ENCODE data around the gene CSTA. TPM values are rescaled to one million over a fixed set of nuclear protein-coding genes. Genes with fewer than 3 reads are reported as not detected.
A peak's percentile ranks its signal among the peaks of the same experiment; 100 is the strongest.
"Not testable (repeated sequence)": the region's sequence is repeated elsewhere in the genome, so short reads cannot be mapped to it uniquely, and the experiment has no call there.

CSTA gene
- total RNA-seq, 3 donors from 2014 or later = not detected

- Mint-ChIP-seq H3K36me3 (ENCODE audit: insufficient read depth) (no peaks in the 10 kb centered on the region), H3K4me1 (ENCODE audit: low read depth) (no peaks in the 10 kb centered on the region), H3K27me3 (ENCODE audit: low read depth) (no peaks in the 10 kb centered on the region), H3K9me3 (no peaks in the 10 kb centered on the region), H3K4me3 (no peak overlapping the region)
- DNase-seq (no peak), ATAC-seq (no peak)
Observed at GRCh38 chr3:122350814-122351418, 25.9 kb downstream of the CSTA start.

- no peaks in the 10 kb centered on the region for H3K9me3 Mint-ChIP-seq
- H3K4me1 Mint-ChIP-seq (ENCODE audit: low read depth) = no peaks in the 10 kb centered on the region
- DNase-seq (no peak), ATAC-seq (no peak)
- H3K4me3 Mint-ChIP-seq = no peak overlapping the region
- no peaks in the 10 kb centered on the region for H3K36me3 Mint-ChIP-seq (ENCODE audit: insufficient read depth)
- H3K27me3 Mint-ChIP-seq (ENCODE audit: low read depth) = no peaks in the 10 kb centered on the region
Observed at GRCh38 chr3:122351612-122352011, 26.6 kb downstream of the CSTA start.

GRCh38 chr3:122353215-122353614, 28.2 kb downstream of the CSTA start:
- Mint-ChIP-seq H3K36me3 (ENCODE audit: insufficient read depth) (no peaks in the 10 kb centered on the region), H3K4me3 (no peak overlapping the region), H3K9me3 (no peaks in the 10 kb centered on the region), H3K27me3 (ENCODE audit: low read depth) (no peaks in the 10 kb centered on the region), H3K4me1 (ENCODE audit: low read depth) (no peaks in the 10 kb centered on the region)
- DNase-seq = no peak
- ATAC-seq = no peak

GRCh38 chr3:122353893-122354401, 28.9 kb downstream of the CSTA start:
- no peak for DNase-seq
- peaks cover 6% of the 10 kb centered on the region for H3K36me3 Mint-ChIP-seq (ENCODE audit: insufficient read depth)
- no peaks in the 10 kb centered on the region for H3K27me3 Mint-ChIP-seq (ENCODE audit: low read depth)
- H3K4me1 Mint-ChIP-seq (ENCODE audit: low read depth) = no peaks in the 10 kb centered on the region
- no peaks in the 10 kb centered on the region for H3K9me3 Mint-ChIP-seq
- H3K4me3 Mint-ChIP-seq = no peak overlapping the region
- ATAC-seq = no peak

- DNase-seq (no peak), ATAC-seq (no peak)
- Mint-ChIP-seq H3K4me1 (ENCODE audit: low read depth) (no peaks in the 10 kb centered on the region), H3K4me3 (no peak overlapping the region), H3K27me3 (ENCODE audit: low read depth) (no peaks in the 10 kb centered on the region), H3K9me3 (no peaks in the 10 kb centered on the region), H3K36me3 (ENCODE audit: insufficient read depth) (peaks cover 10% of the 10 kb centered on the region)
Observed at GRCh38 chr3:122355612-122356011, 30.6 kb downstream of the CSTA start.

GRCh38 chr3:122356402-122356801, 31.4 kb downstream of the CSTA start:
- no peaks in the 10 kb centered on the region for H3K27me3 Mint-ChIP-seq (ENCODE audit: low read depth)
- no peak overlapping the region for H3K4me3 Mint-ChIP-seq
- ATAC-seq = no peak
- H3K36me3 Mint-ChIP-seq (ENCODE audit: insufficient read depth) = peaks cover 12% of the 10 kb centered on the region
- no peaks in the 10 kb centered on the region for H3K9me3 Mint-ChIP-seq
- DNase-seq = no peak
- H3K4me1 Mint-ChIP-seq (ENCODE audit: low read depth) = no peaks in the 10 kb centered on the region

- Mint-ChIP-seq H3K9me3 (no peaks in the 10 kb centered on the region), H3K4me1 (ENCODE audit: low read depth) (no peaks in the 10 kb centered on the region), H3K4me3 (no peak overlapping the region), H3K36me3 (ENCODE audit: insufficient read depth) (peaks cover 13% of the 10 kb centered on the region), H3K27me3 (ENCODE audit: low read depth) (no peaks in the 10 kb centered on the region)
- ATAC-seq = no peak
- no peak for DNase-seq
Observed at GRCh38 chr3:122357828-122358702, 33.0 kb downstream of the CSTA start.

GRCh38 chr3:122358703-122359032, 33.6 kb downstream of the CSTA start:
- ATAC-seq (no peak), DNase-seq (no peak)
- no peaks in the 10 kb centered on the region for H3K27me3 Mint-ChIP-seq (ENCODE audit: low read depth)
- H3K4me3 Mint-ChIP-seq = no peak overlapping the region
- H3K36me3 Mint-ChIP-seq (ENCODE audit: insufficient read depth) = peaks cover 17% of the 10 kb centered on the region
- H3K4me1 Mint-ChIP-seq (ENCODE audit: low read depth) = no peaks in the 10 kb centered on the region
- no peaks in the 10 kb centered on the region for H3K9me3 Mint-ChIP-seq

- Mint-ChIP-seq H3K27me3 (ENCODE audit: low read depth) (no peaks in the 10 kb centered on the region), H3K36me3 (ENCODE audit: insufficient read depth) (peaks cover 37% of the 10 kb centered on the region), H3K9me3 (no peaks in the 10 kb centered on the region)
Observed at GRCh38 chr3:122362026-122362425, 37.0 kb downstream of the CSTA start.

GRCh38 chr3:122364490-122364889, 39.4 kb downstream of the CSTA start:
- Mint-ChIP-seq H3K27me3 (ENCODE audit: low read depth) (no peaks in the 10 kb centered on the region), H3K36me3 (ENCODE audit: insufficient read depth) (peaks cover 35% of the 10 kb centered on the region), H3K9me3 (no peaks in the 10 kb centered on the region), H3K4me1 (ENCODE audit: low read depth) (no peaks in the 10 kb centered on the region), H3K4me3 (no peak overlapping the region)
- ATAC-seq (no peak), DNase-seq (no peak)

More at GRCh38 chr3:122362026-122362425, 37.0 kb downstream of the CSTA start:
- no peak for DNase-seq
- Mint-ChIP-seq H3K4me3 (no peak overlapping the region), H3K4me1 (ENCODE audit: low read depth) (no peaks in the 10 kb centered on the region)
- ATAC-seq = no peak

GRCh38 chr3:122365073-122365472, 40.0 kb downstream of the CSTA start:
- Mint-ChIP-seq H3K4me1 (ENCODE audit: low read depth) (no peaks in the 10 kb centered on the region), H3K36me3 (ENCODE audit: insufficient read depth) (peaks cover 34% of the 10 kb centered on the region), H3K27me3 (ENCODE audit: low read depth) (no peaks in the 10 kb centered on the region), H3K4me3 (no peak overlapping the region), H3K9me3 (no peaks in the 10 kb centered on the region)
- ATAC-seq (peak; percentile 32 to 46), DNase-seq (no peak)

- H3K9me3 Mint-ChIP-seq; H3K4me1 Mint-ChIP-seq (ENCODE audit: low read depth); DNase-seq; H3K27me3 Mint-ChIP-seq (ENCODE audit: low read depth); H3K4me3 Mint-ChIP-seq: not testable (repeated sequence)
- H3K36me3 Mint-ChIP-seq (ENCODE audit: insufficient read depth) = peaks cover 31% of the 10 kb centered on the region
- ATAC-seq = peak; percentile 56 to 69
Observed at GRCh38 chr3:122365582-122366378, 40.7 kb downstream of the CSTA start.

- peaks cover 33% of the 10 kb centered on the region for H3K36me3 Mint-ChIP-seq (ENCODE audit: insufficient read depth)
- no peaks in the 10 kb centered on the region for H3K27me3 Mint-ChIP-seq (ENCODE audit: low read depth)
- ATAC-seq (no peak), DNase-seq (no peak)
- H3K4me1 Mint-ChIP-seq (ENCODE audit: low read depth) = no peaks in the 10 kb centered on the region
- no peak overlapping the region for H3K4me3 Mint-ChIP-seq
- no peaks in the 10 kb centered on the region for H3K9me3 Mint-ChIP-seq
Observed at GRCh38 chr3:122366379-122366749, 41.3 kb downstream of the CSTA start.

GRCh38 chr3:122374034-122374433, 49.0 kb downstream of the CSTA start:
- Mint-ChIP-seq H3K4me3 (no peak overlapping the region), H3K9me3 (no peaks in the 10 kb centered on the region), H3K4me1 (ENCODE audit: low read depth) (peaks cover 15% of the 10 kb centered on the region), H3K36me3 (ENCODE audit: insufficient read depth) (peaks cover 22% of the 10 kb centered on the region), H3K27me3 (ENCODE audit: low read depth) (no peaks in the 10 kb centered on the region)
- DNase-seq (no peak), ATAC-seq (no peak)

All from activated T-cell treated with anti-CD3 and anti-CD28 coated beads, Interleukin-2, amount 50 U/mL, for 4 hours (primary cell).